ENCODE measurements around the gene CEP89. TPM values are rescaled to one million over a fixed set of nuclear protein-coding genes. Genes with fewer than 3 reads are reported as not detected.
"Not testable (repeated sequence)": the region's sequence is repeated elsewhere in the genome, so short reads cannot be mapped to it uniquely, and the experiment has no call there.

Gene CEP89
- total RNA-seq, 1 experiment from 2014 or later = 11.3 TPM

DNA sequence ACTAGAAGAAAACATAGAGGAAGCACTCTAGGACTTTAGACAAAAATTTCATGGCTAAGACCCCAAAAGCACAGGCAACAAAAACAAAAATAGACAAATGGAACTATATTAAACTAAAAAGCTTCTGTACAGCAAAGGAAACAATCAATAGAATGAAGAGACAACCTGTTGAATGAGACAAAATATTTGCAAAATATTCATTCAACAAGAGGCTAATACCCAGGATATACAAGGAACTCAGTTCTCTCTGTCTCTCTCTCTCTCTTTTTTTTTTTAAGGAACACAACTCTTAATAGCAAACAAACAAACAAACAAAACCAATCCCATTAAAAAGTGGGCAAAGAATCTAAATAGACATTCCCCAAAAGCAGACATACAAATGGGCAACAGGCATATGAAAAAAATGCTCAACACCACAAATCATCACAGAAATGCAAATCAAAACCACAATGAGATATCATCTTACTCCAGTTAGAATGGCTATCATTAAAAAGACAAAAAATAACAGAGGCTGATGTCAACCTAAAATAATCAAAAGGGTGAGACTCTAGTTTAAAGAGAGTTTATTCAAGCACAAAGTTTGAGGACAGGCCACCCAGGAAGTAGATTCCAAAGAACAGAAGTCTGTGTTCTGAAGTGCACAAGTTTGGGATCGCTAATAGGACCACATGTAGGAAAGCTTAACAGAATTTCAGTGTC is 75.1 kb downstream of the CEP89 start:
- no peak for DNase-seq (ENCODE audit: low read depth)

DNA sequence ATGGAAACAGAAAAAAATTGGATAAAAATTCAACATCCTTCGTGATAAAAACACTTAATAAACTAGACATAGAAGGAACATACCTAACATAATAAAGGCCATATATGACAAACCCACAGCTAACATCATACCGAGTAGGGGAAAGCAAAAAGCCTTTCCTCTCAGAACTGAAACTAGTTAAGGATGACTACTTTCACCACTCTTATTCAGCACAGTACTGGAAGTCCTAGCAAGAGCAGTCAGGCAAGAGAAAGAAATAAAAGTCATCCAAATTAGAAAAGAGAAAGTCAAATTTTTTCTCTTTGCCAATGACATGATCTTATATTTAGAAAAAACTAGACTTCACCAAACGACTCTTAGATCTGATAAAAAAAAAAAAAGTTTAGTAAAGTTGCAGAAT is 76.4 kb downstream of the CEP89 start:
- DNase-seq (ENCODE audit: low read depth) = no peak

DNA sequence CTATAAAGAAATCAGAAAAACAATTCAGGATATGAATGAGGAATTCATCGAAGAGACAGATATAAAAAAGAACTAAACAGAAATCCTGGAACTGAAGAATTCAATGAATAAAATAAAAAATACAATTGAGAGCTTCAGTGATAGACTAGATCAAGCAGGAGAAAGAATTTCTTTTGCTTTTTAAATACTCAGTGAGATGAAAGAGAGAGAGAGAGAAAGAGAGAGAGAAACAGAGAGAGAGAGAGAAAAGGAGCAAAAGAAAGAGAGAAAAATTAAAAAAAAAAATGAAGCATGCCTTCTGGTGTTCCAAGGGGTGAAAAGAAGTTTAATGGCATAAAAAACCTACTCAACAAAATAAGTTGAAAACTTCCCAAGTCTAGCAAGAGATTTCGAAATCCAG is 80.1 kb downstream of the CEP89 start:
- DNase-seq (ENCODE audit: low read depth) = no peak

DNA sequence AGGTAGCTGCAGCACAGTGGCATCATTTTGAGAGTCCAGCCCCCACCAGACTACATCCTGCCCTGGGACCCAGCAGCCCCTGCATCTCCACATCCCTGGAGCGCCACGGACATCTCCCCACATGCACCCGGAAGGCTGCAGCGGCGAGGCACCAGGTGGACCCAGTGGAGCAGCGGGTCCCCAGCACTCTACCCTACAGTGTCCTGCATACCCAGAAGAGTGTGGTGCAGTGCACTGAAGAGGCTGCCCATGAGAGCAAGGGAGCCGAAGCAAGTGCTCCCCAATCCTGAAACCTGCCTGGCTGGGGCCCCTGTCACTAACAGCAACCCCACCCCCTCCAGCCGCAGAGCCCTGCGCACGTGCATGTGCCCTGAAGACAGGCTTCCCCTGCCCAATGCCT is 80.9 kb downstream of the CEP89 start:
- DNase-seq (ENCODE audit: low read depth) = no peak

GRCh38 chr19:32890326-32890725 is 81.4 kb downstream of the CEP89 start:
- DNase-seq (ENCODE audit: low read depth) = no peak

DNA sequence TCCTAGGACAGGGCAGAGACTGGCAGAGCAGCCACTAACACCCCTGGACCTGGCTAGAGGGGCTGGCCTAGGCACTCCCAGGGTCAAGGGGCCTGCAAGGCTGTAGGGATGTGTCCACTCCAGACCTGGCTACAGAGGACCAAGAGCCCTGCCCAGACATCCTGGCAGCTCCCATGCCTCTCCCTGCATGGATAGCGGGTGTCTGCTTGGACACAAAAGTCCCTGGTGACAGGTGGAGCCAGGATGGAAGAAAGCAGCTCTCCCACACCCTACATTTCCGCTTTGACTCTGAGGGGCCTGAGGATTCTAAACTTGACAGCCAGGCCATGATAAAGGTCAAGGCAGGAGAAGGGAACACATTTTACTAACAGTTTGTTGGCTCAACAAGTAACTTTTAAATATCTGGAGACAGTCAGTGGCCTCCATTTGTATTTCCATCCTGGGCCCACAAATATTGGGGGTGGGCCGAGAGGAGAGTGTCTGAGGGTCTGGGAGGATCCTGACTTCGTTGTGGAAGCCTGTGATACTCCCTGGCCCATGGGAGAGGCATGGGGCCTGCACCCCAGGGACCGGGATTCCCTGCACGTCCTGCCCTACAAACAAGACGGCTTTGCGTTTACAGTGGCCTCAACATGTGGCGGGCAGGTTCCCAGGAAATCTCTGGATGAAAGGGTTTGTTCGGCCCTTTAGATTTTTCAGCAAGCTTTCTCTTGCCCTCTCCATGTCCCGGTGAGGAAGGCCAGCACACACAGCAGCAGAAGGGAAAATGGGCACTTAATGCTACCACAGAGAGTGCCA is 82.4 kb downstream of the CEP89 start:
- DNase-seq (ENCODE audit: low read depth) = no peak

DNA sequence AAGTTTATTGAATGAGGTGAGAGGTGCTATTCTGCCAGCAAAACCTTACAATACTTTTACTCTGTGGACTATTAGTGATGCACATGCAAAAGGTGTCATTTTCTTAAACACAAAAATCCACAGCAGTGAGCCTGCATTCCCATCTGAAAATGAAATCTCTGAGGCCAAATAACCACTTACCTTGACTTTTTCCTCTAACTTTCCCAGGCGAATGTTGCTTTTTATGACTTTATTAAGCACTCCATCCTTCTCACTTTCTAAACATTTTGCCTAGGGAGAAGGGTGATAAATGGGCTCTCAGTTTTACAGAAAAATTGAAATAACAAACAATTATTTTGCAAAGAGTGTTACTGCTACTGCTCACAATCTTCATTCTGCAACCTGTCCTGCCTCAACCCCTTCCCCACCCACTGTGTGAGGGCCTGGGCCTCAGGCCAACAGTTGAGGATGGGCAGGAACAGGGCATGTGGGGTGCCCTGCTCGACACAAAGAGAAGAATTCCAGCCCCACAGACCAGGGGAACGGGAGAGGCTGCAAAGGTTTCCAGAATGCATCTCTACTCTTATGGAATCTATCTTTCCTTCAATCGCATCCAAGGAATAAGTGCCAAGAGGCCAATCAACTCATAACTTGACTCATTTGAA is 84.1 kb downstream of the CEP89 start:
- DNase-seq (ENCODE audit: low read depth) = no peak

DNA sequence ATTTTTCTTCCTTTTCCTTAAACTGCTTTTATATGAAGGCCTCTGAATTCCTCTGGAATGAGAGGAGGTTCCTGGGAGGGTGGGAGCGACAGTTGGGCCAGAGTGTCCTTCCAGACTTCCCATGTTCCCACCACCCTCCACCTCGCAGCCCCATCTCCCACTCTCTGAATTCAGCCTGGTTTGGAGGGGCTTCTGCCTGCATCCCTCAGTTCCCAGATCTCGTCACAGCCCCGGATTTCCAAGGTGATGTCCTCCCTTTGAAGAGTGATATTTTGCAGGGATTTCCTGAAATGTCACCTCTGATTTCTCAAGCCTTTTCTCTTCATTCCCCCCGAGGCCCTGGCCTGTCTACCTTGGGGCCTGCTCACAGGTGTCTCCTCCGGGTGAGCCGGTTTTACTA is 85.5 kb downstream of the CEP89 start:
- no peak for DNase-seq (ENCODE audit: low read depth)

GRCh38 chr19:32885255-32885654 is 86.5 kb downstream of the CEP89 start:
- not testable (repeated sequence) for DNase-seq (ENCODE audit: low read depth)

DNA sequence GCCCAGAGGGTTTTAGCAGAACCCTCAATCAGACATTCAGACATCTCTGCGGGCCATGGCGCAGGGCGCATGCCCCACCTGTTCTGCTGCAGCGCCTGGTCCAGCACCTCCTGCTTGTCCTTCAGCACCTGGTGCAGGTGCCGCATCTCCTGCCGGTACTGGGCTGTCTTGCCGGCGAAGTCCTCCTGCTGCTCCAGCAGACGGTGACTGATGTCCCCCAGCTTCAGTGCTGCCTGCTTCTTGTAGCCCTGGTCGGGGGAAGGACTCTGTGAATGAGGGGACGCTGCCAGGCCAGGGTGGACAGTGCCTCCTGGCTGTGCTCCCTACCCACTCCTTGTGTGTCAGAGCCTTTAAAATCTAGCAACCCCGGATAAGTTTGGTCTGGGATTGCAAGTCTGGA is 90.0 kb downstream of the CEP89 start:
- no peak for DNase-seq (ENCODE audit: low read depth)

DNA sequence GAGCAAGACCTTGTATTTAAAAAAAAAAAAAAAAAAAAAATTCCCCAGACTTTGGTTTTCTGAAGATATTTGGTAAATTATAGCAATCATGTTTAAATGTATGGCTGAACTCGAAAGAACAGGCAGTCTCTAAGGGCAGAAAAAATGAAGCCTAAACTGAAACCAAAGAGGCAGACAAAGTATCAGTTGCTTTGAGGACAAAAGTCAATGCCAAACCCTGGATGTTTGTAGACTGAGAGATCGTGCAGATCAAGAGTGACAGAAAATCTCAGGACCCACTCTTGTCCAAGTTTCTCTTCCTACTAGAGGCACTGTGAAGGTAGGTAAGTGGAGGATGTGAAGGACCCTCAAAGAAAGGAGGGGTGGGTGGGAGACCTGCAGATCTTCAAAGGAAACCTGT is 91.1 kb downstream of the CEP89 start:
- DNase-seq (ENCODE audit: low read depth) = no peak

- no peak for DNase-seq (ENCODE audit: low read depth)
Observed at GRCh38 chr19:32879741-32880140, 92.0 kb downstream of the CEP89 start.

- no peak for DNase-seq (ENCODE audit: low read depth)
Observed at GRCh38 chr19:32878988-32879387, 92.8 kb downstream of the CEP89 start.

DNA sequence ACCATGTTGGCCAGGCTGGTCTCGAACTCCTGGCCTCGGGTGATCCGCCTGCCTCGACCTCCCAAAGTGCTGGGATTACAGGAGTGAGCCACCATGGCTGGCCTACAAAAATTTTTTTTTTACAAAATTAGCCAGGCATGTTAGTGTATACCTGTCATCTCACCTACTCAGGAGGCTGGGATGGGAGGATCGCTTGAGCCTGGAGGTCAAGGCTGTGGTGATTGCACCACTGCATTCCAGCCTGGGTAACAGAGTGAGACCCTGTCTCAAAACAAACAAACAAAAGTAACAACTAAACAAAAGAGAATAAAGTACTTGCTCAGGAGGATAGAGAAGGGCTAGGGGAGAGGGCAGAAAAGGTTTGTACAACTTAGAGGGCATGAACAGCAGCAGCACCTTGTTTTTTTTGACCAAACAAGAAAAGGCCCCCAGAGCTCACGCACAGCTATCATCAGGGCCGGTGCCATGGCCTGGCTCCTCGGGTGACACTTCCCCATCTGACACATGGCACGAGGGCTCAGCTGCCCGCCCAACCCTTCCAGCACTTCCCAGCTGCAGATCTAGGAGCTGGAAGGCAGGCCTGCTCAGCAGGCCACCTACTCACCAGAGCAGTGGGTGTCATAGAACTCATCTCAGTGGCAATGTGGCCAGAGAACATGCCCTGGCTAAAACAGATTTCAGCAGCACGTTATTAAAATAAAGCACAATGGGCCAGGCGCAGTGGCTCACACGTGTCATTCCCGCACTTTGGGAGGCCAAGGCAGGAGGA is 93.6 kb downstream of the CEP89 start:
- DNase-seq (ENCODE audit: low read depth) = no peak

GRCh38 chr19:32877323-32877912 is 94.3 kb downstream of the CEP89 start:
- DNase-seq (ENCODE audit: low read depth) = no peak

- DNase-seq (ENCODE audit: low read depth) = peak; percentile 58
Observed at GRCh38 chr19:32876919-32877285, 94.9 kb downstream of the CEP89 start.

DNA sequence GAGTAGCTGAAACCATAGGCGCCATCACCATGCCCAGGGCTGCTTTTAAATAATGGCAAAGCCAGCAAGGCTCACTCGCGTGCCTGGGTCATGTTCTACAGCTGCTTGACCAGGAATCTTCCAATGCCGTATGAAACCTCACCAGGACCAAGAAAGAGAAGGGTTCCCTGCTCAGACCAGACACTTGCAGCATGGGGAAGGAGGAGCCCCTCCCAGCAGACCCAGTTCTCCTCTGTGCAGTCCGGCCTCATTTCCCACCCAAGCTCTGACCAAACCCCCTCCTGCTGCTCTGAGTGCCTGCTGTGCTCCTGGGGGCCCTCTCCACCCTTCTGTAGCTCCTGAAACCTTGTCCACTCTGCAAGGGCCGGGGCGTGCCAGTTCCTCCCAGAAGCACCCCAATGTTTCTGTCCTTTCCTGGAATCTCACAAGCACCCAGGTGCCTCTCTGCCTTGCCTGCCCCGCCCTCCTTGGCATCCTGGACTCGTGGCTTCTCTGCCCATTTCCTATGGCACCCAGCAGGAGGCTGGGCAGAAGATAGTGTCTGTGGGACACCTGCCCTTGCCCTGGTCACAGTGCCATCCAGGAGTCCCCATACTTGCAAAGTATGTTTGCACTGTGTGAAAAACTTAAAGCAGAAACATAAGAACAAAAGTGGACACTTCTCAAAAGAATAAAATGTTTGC is 95.4 kb downstream of the CEP89 start:
- DNase-seq (ENCODE audit: low read depth) = no peak

- DNase-seq (ENCODE audit: low read depth) = no peak
Observed at GRCh38 chr19:32875428-32875827, 96.3 kb downstream of the CEP89 start.

GRCh38 chr19:32874605-32875004 is 97.2 kb downstream of the CEP89 start:
- DNase-seq (ENCODE audit: low read depth) = no peak

GRCh38 chr19:32873247-32873959 is 98.4 kb downstream of the CEP89 start:
- no peak for DNase-seq (ENCODE audit: low read depth)
